Measurements from ENCODE around the gene ST3GAL5.
"Not testable (repeated sequence)": the region's sequence is repeated elsewhere in the genome, so short reads cannot be mapped to it uniquely, and the experiment has no call there.

The ST3GAL5 gene

GRCh38 chr2:85933753-85934594 is 45.2 kb upstream of the ST3GAL5 start:
- DNase-seq (ENCODE audit: low read depth) = no peak
- TF ChIP-seq, protein P1, sequence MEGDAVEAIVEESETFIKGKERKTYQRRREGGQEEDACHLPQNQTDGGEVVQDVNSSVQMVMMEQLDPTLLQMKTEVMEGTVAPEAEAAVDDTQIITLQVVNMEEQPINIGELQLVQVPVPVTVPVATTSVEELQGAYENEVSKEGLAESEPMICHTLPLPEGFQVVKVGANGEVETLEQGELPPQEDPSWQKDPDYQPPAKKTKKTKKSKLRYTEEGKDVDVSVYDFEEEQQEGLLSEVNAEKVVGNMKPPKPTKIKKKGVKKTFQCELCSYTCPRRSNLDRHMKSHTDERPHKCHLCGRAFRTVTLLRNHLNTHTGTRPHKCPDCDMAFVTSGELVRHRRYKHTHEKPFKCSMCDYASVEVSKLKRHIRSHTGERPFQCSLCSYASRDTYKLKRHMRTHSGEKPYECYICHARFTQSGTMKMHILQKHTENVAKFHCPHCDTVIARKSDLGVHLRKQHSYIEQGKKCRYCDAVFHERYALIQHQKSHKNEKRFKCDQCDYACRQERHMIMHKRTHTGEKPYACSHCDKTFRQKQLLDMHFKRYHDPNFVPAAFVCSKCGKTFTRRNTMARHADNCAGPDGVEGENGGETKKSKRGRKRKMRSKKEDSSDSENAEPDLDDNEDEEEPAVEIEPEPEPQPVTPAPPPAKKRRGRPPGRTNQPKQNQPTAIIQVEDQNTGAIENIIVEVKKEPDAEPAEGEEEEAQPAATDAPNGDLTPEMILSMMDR (IDR thresholded peaks at IDR 0.05; ENCODE audit: insufficient read depth, low read depth, low read length, missing control alignments) = no peak

DNA sequence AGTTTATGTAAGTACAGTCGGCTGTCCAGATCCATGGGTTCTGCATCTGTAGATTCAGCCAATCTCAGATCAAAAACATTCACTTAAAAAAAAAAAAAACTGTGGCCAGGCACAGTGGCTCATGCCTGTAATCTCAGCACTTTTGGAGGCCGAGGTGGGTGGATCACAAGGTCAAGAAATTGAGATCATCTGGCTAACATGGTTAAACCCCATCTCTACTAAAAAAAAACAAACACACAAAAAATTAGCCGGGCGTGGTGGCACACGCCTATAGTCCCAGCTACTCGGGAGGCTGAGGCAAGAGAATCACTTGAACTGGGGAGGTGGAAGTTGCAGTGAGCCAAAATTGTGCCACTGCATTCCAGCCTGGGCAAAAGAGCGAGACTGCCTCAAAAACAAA is 42.4 kb upstream of the ST3GAL5 start:
- H3K4me3 ChIP-seq (ENCODE audit: low read depth, low read length); DNase-seq (ENCODE audit: low read depth): not testable (repeated sequence)

More at GRCh38 chr2:85933753-85934594, 45.2 kb upstream of the ST3GAL5 start:
- H3K4me3 ChIP-seq (ENCODE audit: low read depth, low read length) = no peak overlapping the region

DNA sequence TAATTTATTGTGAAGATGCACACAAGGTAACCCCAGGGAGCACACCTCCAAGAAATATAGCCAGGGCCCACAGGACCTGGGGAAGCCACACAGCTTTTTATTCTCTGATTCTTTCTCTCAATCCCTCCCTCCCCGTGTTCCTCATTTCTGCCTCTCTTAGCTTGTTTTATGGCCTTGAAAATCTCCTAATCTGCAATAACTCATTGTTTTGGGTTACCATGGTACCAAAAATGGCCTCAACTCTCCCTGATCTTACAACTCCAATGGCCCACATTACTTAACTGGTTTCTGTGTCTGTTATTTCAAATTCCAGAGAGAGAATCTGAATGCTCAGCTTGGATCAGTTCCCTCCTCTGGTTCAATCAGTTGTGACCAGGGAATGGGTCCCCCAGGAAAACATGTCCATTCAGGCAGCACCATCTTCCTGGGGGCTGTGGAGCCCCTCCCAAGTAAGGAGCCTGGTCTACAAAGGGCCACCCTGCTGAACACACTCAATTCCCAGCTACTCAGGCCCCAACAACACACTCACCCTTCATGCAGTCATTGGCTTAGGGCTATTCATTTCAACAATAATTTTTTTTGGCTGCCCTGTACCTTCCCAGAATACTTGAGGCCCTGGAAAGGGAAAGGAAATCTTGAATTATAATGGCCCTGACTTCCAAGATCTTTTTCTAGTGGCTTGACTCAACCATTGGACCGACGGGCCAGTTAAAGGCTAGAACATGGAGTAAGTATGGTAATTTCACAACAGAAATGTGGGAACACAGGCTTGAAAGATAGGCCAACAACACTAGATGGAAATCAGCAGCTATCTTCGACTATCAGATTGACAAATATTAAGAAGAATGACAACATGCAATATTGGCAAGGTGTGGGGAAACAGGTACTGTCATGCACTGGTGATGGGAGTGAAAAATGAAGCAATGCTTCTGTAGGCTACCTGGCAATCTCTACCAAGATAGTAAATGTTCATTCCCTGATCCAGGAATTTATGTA is 41.6 kb upstream of the ST3GAL5 start:
- no peak for DNase-seq (ENCODE audit: low read depth)
- H3K4me3 ChIP-seq (ENCODE audit: low read depth, low read length) = no peak overlapping the region
- TF ChIP-seq, protein P1 (IDR thresholded peaks at IDR 0.05; ENCODE audit: insufficient read depth, low read depth, low read length, missing control alignments) = no peak

DNA sequence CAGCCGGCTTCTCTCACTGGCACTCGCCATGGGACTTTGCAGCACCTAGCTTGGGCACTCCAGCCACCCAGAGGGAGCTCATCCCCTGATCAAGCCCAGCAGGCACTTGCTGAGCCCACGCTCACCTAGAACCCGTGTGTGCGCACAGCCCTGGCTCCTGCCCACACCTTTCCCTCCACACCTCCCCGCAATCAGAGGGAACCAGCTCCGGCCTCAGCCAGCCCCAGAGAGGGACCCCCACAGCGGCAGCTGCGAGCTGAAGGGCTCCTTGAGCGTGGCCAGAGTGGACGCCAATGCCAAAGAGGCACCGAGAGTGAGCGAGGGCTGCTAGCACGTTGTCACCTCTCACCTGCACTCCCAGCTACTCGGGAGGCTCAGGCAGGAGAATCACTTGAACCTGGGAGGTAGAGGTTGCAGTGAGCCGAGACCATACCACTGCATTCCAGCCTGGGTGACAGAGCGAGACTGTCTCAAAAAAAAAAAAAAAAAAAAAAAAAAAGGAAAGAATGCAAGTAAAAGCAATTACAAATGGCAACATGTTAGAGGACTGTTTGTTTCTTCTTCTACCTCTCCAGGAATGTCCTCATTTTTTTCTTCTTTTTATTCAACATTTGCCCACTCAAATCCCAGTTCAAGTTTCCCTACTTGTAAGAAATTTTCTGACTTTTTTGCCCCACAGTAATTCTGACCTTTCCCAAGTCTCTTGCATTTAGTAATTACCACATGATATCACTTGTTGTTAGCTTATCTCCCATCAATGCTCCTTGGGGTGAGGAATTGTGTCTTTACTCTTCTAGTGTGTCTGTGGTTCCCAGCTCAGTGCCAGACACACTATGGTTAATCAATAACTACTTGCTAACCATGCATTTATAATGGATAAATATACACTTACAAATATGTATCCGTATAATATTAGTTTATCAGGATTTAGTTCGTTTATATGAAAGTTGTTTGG is 40.6 kb upstream of the ST3GAL5 start:
- no peak overlapping the region for H3K4me3 ChIP-seq (ENCODE audit: low read depth, low read length)
- TF ChIP-seq, protein P1 (IDR thresholded peaks at IDR 0.05; ENCODE audit: insufficient read depth, low read depth, low read length, missing control alignments) = no peak
- DNase-seq (ENCODE audit: low read depth) = no peak

GRCh38 chr2:85926931-85927661 is 38.3 kb upstream of the ST3GAL5 start:
- TF ChIP-seq, protein P1 (IDR thresholded peaks at IDR 0.05; ENCODE audit: insufficient read depth, low read depth, low read length, missing control alignments) = no peak
- DNase-seq (ENCODE audit: low read depth) = no peak
- no peak overlapping the region for H3K4me3 ChIP-seq (ENCODE audit: low read depth, low read length)

DNA sequence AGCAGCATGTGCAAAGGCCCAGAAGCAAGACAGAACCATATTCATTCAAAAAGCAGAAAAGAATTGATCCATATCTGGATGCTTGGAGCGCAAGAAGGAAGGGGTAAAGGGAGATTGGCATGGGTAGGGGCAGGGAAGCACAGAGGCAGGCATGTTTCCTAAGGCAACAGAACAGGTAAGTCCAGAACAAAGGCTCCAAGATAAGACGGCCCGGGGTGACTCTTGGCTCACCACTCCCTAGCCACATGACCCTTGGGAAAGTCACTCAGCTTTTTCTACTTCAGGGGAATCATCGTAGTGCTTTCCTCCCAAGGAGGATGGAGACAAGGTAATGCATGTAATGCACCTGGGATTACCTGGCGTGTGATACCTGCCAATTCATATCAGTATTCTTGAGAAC is 37.7 kb upstream of the ST3GAL5 start:
- no peak for DNase-seq (ENCODE audit: low read depth)
- TF ChIP-seq, protein P1 (IDR thresholded peaks at IDR 0.05; ENCODE audit: insufficient read depth, low read depth, low read length, missing control alignments) = no peak
- no peak overlapping the region for H3K4me3 ChIP-seq (ENCODE audit: low read depth, low read length)

Measured in GM12865 (cell line).